Measurements from ENCODE around the gene THSD4. TPM values are rescaled to one million over a fixed set of nuclear protein-coding genes. Genes with fewer than 3 reads are reported as not detected.

Gene THSD4
- total and polyA plus RNA-seq, 9 of the 15 experiments (the other 6 are each of a cell fraction or from before 2014, with no cell fraction given): 0.04 TPM; not detected in 5

GRCh38 chr15:71677352-71677751 is 562.1 kb downstream of the THSD4 start (continued):
- TF ChIP-seq ZNF707 (CRISPR knock-in tag; conservative IDR thresholded peaks at IDR 0.05): no peak
- no peak for TF ChIP-seq KDM2B (CRISPR knock-in tag; IDR thresholded peaks at IDR 0.05)

- CTCF ChIA-PET (ENCODE audit: low intra/inter-chr PET ratio): no interaction called here
- ATAC-seq: no peak
- 1% methylated on average over 5 of the region's 5 CpGs for WGBS (ENCODE audit: insufficient coverage, low coverage, missing lambda C conversion rate)
These were observed 562.5 kb downstream of the THSD4 start for GRCh38 chr15:71677766-71678165.

More at GRCh38 chr15:71677766-71678165, 562.5 kb downstream of the THSD4 start:
- BruUV-seq (replicated peaks): no TSS peak
- Histone ChIP-seq H3K79me2 (ENCODE audit: control insufficient read depth, insufficient read depth, low read length) (no peaks in the 10 kb centered on the region), H3K9me3 (replicated peaks; ENCODE audit: control insufficient read depth, insufficient read depth, low read depth, low read length) (no peaks in the 10 kb centered on the region), H3K9me1 (ENCODE audit: control insufficient read depth, insufficient read depth, low read length) (no peaks in the 10 kb centered on the region), H3K4me3 (no peak overlapping the region), H4K20me1 (replicated peaks; ENCODE audit: control insufficient read depth, insufficient read depth, low read length) (no peaks in the 10 kb centered on the region), H3K27me3 (ENCODE audit: control insufficient read depth in 2 of 2, insufficient read depth in 2 of 2, low read length in 2 of 2) (peaks cover 0 to 11% of the 10 kb centered on the region in 2 experiments; a peak in 2 of 5 replicates), H3K9ac (ENCODE audit: insufficient read depth in 1 of 2, low read depth in 2 of 2, low read length in 2 of 2) (no peak overlapping the region), H3K27ac (ENCODE audit: extremely low read depth, low read depth, low read length) (no peak overlapping the region), H3K36me3 (ENCODE audit: control insufficient read depth, insufficient read depth, low read length) (no peaks in the 10 kb centered on the region), H2AFZ (ENCODE audit: low read depth, low read length) (no peak overlapping the region), H3K4me2 (ENCODE audit: insufficient read depth, low read length) (no peak overlapping the region), H3K4me1 (replicated peaks in 1 of 2; ENCODE audit: control insufficient read depth in 2 of 2, insufficient read depth in 2 of 2, low read length in 2 of 2) (no peaks in the 10 kb centered on the region; a peak in 1 of 5 replicates)
- FAIRE-seq (no peak), DNase-seq (ENCODE audit: extremely low read depth in 1 of 4, low spot score in 3 of 4) (no peak)
- TF ChIP-seq FOXM1 (IDR thresholded peaks at IDR 0.05; ENCODE audit: low read depth) (no peak), FOXM1 (CRISPR knock-in tag; IDR thresholded peaks at IDR 0.05; ENCODE audit: low read depth) (no peak), ATF6 (CRISPR knock-in tag; IDR thresholded peaks at IDR 0.05) (no peak), PRMT5 (CRISPR knock-in tag; IDR thresholded peaks at IDR 0.05) (no peak), KLF6 (CRISPR knock-in tag; IDR thresholded peaks at IDR 0.05; ENCODE audit: borderline replicate concordance) (no peak), RBFOX2 (IDR thresholded peaks at IDR 0.05; ENCODE audit: low read depth, low read length) (no peak), ZNF146 (CRISPR knock-in tag; IDR thresholded peaks at IDR 0.05; ENCODE audit: unreplicated experiment) (no peak), ARID3B (CRISPR knock-in tag; IDR thresholded peaks at IDR 0.05; ENCODE audit: borderline replicate concordance) (no peak), NCOA4 (IDR thresholded peaks at IDR 0.05; ENCODE audit: partially characterized antibody) (no peak), TRIM24 (IDR thresholded peaks at IDR 0.05) (no peak), HNRNPL (IDR thresholded peaks at IDR 0.05; ENCODE audit: low read depth, low read length) (no peak), NCOA1 (IDR thresholded peaks at IDR 0.05; ENCODE audit: low read depth) (no peak), FOXJ2 (tag; IDR thresholded peaks at IDR 0.05) (no peak), ZNF175 (CRISPR knock-in tag; IDR thresholded peaks at IDR 0.05; ENCODE audit: low read depth) (no peak), FOXP1 (CRISPR knock-in tag; IDR thresholded peaks at IDR 0.05) (no peak)
- TF ChIP-seq, protein P1, sequence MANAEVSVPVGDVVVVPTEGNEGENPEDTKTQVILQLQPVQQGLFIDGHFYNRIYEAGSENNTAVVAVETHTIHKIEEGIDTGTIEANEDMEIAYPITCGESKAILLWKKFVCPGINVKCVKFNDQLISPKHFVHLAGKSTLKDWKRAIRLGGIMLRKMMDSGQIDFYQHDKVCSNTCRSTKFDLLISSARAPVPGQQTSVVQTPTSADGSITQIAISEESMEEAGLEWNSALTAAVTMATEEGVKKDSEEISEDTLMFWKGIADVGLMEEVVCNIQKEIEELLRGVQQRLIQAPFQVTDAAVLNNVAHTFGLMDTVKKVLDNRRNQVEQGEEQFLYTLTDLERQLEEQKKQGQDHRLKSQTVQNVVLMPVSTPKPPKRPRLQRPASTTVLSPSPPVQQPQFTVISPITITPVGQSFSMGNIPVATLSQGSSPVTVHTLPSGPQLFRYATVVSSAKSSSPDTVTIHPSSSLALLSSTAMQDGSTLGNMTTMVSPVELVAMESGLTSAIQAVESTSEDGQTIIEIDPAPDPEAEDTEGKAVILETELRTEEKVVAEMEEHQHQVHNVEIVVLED (CRISPR knock-in tag; IDR thresholded peaks at IDR 0.05): no peak
- in situ Hi-C loops (cut with MboI) (no loop called here), intact Hi-C loops (cut with micrococcal nuclease) (no loop called here)
- POLR2A ChIA-PET: no interaction called here
